Caco-2 (cell line): ENCODE measurements around the gene C14orf132. TPM values are rescaled to one million over a fixed set of nuclear protein-coding genes. Genes with fewer than 3 reads are reported as not detected.

Source experiments
- BruUV-seq: library from RNA; stranded (reverse); fragments of 400-500 nt; replicated peaks from 2 replicates; lab custom pipeline; 2021; lab: Mats Ljungman, UMichigan
- CTCF ChIA-PET: fragments of 300-600 bp; sonication (Branson Sonifier 250); formaldehyde crosslinking; loops from one replicate; lab custom pipeline; 2022; ENCODE audit warnings: antibody characterized with exemption; lab: Charles Lee
- POLR2A ChIA-PET: fragments of 300-600 bp; sonication (Branson Sonifier 250); formaldehyde crosslinking; loops from one replicate; lab custom pipeline; 2022; ENCODE audit warnings: antibody characterized with exemption; lab: Charles Lee
- DNase-seq, 2 experiments: peaks; one replicate each; pipeline versions ENCODE4 v3.0.0 to v3.0.0-alpha.2; 2020 to 2022
- H3K27me3 ChIP-seq: replicated peaks from 2 replicates; pipeline ENCODE4 v1.6.0; 2011; ENCODE audit warnings: low read length; ENCODE audit not compliant: control insufficient read depth, insufficient read depth
- H3K36me3 ChIP-seq: 2 replicates; pipeline ENCODE4 v1.5.1; 2011; ENCODE audit warnings: low read length; ENCODE audit not compliant: control insufficient read depth, insufficient read depth
- H3K4me1 ChIP-seq: fragments of 250-450 bp; sonication (Bioruptor Pico); 2 replicates; pipeline ENCODE4 v1.5.1; 2020; ENCODE audit warnings: mild to moderate bottlenecking
- H3K4me3 ChIP-seq: 2 replicates; pipeline ENCODE4 v1.5.1; 2011; ENCODE audit warnings: low read depth, mild to moderate bottlenecking, control low read depth, low read length
- H3K9me3 ChIP-seq: fragments of 250-450 bp; sonication (Bioruptor Pico); 2 replicates; pipeline ENCODE4 v1.5.1; 2020; ENCODE audit warnings: mild to moderate bottlenecking, moderate library complexity
- H3K27ac Mint-ChIP-seq: one replicate; pipeline ENCODE4 v1.8.0; 2022; ENCODE audit warnings: mixed read lengths; ENCODE audit not compliant: unreplicated experiment
- H3K27me3 Mint-ChIP-seq: one replicate; pipeline ENCODE4 v1.8.0; 2022; ENCODE audit warnings: mixed read lengths; ENCODE audit not compliant: insufficient read depth, unreplicated experiment
- H3K36me3 Mint-ChIP-seq: one replicate; pipeline ENCODE4 v1.8.0; 2022; ENCODE audit warnings: mild to moderate bottlenecking, mixed read lengths; ENCODE audit not compliant: insufficient read depth, unreplicated experiment
- H3K4me1 Mint-ChIP-seq: one replicate; pipeline ENCODE4 v1.8.0; 2022; ENCODE audit warnings: low read depth, mixed read lengths; ENCODE audit not compliant: unreplicated experiment
- H3K4me3 Mint-ChIP-seq: one replicate; pipeline ENCODE4 v1.8.0; 2022; ENCODE audit warnings: mild to moderate bottlenecking, moderate library complexity, mixed read lengths; ENCODE audit not compliant: unreplicated experiment
- H3K9me3 Mint-ChIP-seq: one replicate; pipeline ENCODE4 v1.8.0; 2022; ENCODE audit warnings: mixed read lengths; ENCODE audit not compliant: unreplicated experiment
- CTCF ChIP-seq, 2 experiments: fragments of 200-600 bp in 1 of 2; IDR thresholded peaks; 1 replicate in 1 of 2; 2 replicates in 1 of 2; pipeline versions ENCODE4 v1.5.1 to v1.8.0; 2011 to 2022; ENCODE audit warnings: antibody characterized with exemption in 1 of 2, control low read depth in 1 of 2, inconsistent platforms in 1 of 2, low read depth in 1 of 2, low read length in 1 of 2, mild to moderate bottlenecking in 1 of 2, moderate library complexity in 1 of 2; ENCODE audit not compliant: insufficient read depth in 1 of 2, severe bottlenecking in 1 of 2, unreplicated experiment in 1 of 2
- intact Hi-C: fragments of 100-400 bp; cut with micrococcal nuclease; formaldehyde crosslinking; loops from one replicate; pipeline ENCODE4 v1.10.0; 2022; ENCODE audit not compliant: unreplicated experiment
- total RNA-seq: library from RNA; stranded (reverse); gene quantifications from 2 replicates; pipeline ENCODE4 v1.2.3, GENCODE V29; 2022

Gene C14orf132
- total RNA-seq, 1 experiment from 2014 or later, result 0.20 TPM

GRCh38 chr14:96120941-96121340 is 81.8 kb downstream of the C14orf132 start:
- no peak for TF ChIP-seq CTCF (IDR thresholded peaks at IDR 0.05; ENCODE audit: insufficient read depth in 1 of 2, low read depth in 1 of 2, low read length in 1 of 2, severe bottlenecking in 1 of 2, unreplicated experiment in 1 of 2)
- ChIA-PET POLR2A (no interaction called here), CTCF (no interaction called here)
- intact Hi-C loops, result no loop called here
- no peaks in the 10 kb centered on the region for H3K4me1 ChIP-seq
- H3K27ac Mint-ChIP-seq, result no peak overlapping the region
- H3K4me3 Mint-ChIP-seq, result no peak overlapping the region
- no peaks in the 10 kb centered on the region for H3K4me1 Mint-ChIP-seq
- H3K4me3 ChIP-seq, result no peak overlapping the region
- BruUV-seq, result no TSS peak
- H3K27me3 ChIP-seq, result no peaks in the 10 kb centered on the region
- H3K36me3 ChIP-seq, result no peaks in the 10 kb centered on the region
- H3K27me3 Mint-ChIP-seq, result no peaks in the 10 kb centered on the region
- no peaks in the 10 kb centered on the region for H3K9me3 ChIP-seq
- H3K36me3 Mint-ChIP-seq, result peaks cover 5% of the 10 kb centered on the region
- no peak for DNase-seq
- H3K9me3 Mint-ChIP-seq, result no peaks in the 10 kb centered on the region

- no peak for TF ChIP-seq CTCF (IDR thresholded peaks at IDR 0.05; ENCODE audit: insufficient read depth in 1 of 2, low read depth in 1 of 2, low read length in 1 of 2, severe bottlenecking in 1 of 2, unreplicated experiment in 1 of 2)
- ChIA-PET CTCF (no interaction called here), POLR2A (no interaction called here)
- H3K27me3 Mint-ChIP-seq, result no peaks in the 10 kb centered on the region
- H3K4me1 ChIP-seq, result no peaks in the 10 kb centered on the region
- BruUV-seq, result no TSS peak
- H3K9me3 Mint-ChIP-seq, result no peaks in the 10 kb centered on the region
- no peaks in the 10 kb centered on the region for H3K36me3 ChIP-seq
- H3K4me3 ChIP-seq, result no peak overlapping the region
- no peaks in the 10 kb centered on the region for H3K27me3 ChIP-seq
- H3K9me3 ChIP-seq, result no peaks in the 10 kb centered on the region
- H3K4me1 Mint-ChIP-seq, result no peaks in the 10 kb centered on the region
- no peak for DNase-seq
- intact Hi-C loops, result no loop called here
- H3K36me3 Mint-ChIP-seq, result peaks cover 5% of the 10 kb centered on the region
- no peak overlapping the region for H3K4me3 Mint-ChIP-seq
- H3K27ac Mint-ChIP-seq, result no peak overlapping the region
Observed at GRCh38 chr14:96121660-96122395, 82.7 kb downstream of the C14orf132 start.

- Mint-ChIP-seq H3K27ac (no peak overlapping the region), H3K4me3 (no peak overlapping the region), H3K36me3 (no peaks in the 10 kb centered on the region), H3K27me3 (no peaks in the 10 kb centered on the region), H3K9me3 (no peaks in the 10 kb centered on the region), H3K4me1 (no peaks in the 10 kb centered on the region)
- Histone ChIP-seq H3K27me3 (no peaks in the 10 kb centered on the region), H3K4me3 (no peak overlapping the region), H3K36me3 (no peaks in the 10 kb centered on the region), H3K4me1 (no peaks in the 10 kb centered on the region), H3K9me3 (no peaks in the 10 kb centered on the region)
- ChIA-PET POLR2A (no interaction called here), CTCF (no interaction called here)
- no peak for TF ChIP-seq CTCF (IDR thresholded peaks at IDR 0.05; ENCODE audit: insufficient read depth in 1 of 2, low read depth in 1 of 2, low read length in 1 of 2, severe bottlenecking in 1 of 2, unreplicated experiment in 1 of 2)
- no TSS peak for BruUV-seq
- intact Hi-C loops, result no loop called here
- DNase-seq, result peak; percentile 32 to 53
Observed at GRCh38 chr14:96122496-96122895, 83.3 kb downstream of the C14orf132 start.
